Ovary (tissue), 9 donors: ENCODE results near the gene CERS6. TPM values are rescaled to one million over a fixed set of nuclear protein-coding genes. Genes with fewer than 3 reads are reported as not detected.

Source experiments
- DNase-seq, 5 donors: peaks; one replicate each; pipeline ENCODE4 v3.0.0-alpha.2; 2019 to 2020
- H3K27ac ChIP-seq, 2 donors: fragments of 200-600 bp; one replicate each; pipeline versions ENCODE4 v1.5.1 to v1.8.0; 2019 to 2022
- H3K27me3 ChIP-seq: fragments of 200-600 bp; one replicate; pipeline ENCODE4 v1.8.0; 2022
- H3K36me3 ChIP-seq: fragments of 200-600 bp; sonication (generic); one replicate; pipeline ENCODE4 v1.5.1; 2019
- H3K4me1 ChIP-seq: one replicate; pipeline ENCODE4 v1.8.1; 2013; ENCODE audit warnings: mild to moderate bottlenecking, moderate library complexity; ENCODE audit not compliant: insufficient read depth
- H3K4me3 ChIP-seq: fragments of 200-600 bp; sonication (generic); one replicate; pipeline ENCODE4 v1.5.1; 2017
- H3K9me3 ChIP-seq, 2 donors: fragments of 200-600 bp in 1 of 2; sonication (generic) in 1 of 2; one replicate each; pipeline versions ENCODE4 v1.5.1 to v1.8.1; 2013 to 2019; ENCODE audit warnings: mild to moderate bottlenecking in 1 of 2, moderate library complexity in 1 of 2
- CTCF ChIP-seq, 3 donors: fragments of 450-650 bp in 2 of 3; fragments of 200-600 bp in 1 of 3; IDR thresholded peaks; one replicate each; pipeline versions ENCODE4 v1.5.1 to v1.8.0; 2016 to 2022; ENCODE audit warnings: antibody characterized with exemption in 3 of 3, mild to moderate bottlenecking in 1 of 3
- EP300 ChIP-seq: sonication (generic); formaldehyde crosslinking; IDR thresholded peaks from one replicate; pipeline ENCODE4 v1.6.1; 2017; ENCODE audit warnings: antibody characterized with exemption
- POLR2A ChIP-seq: fragments of 450-650 bp; IDR thresholded peaks from one replicate; pipeline ENCODE4 v1.6.1; 2017; ENCODE audit warnings: antibody characterized with exemption, mild to moderate bottlenecking, moderate library complexity
- WGBS, 3 donors: extraction: QIAGEN DNeasy Blood & Tissue Kit in 1 of 3; methylation state at CpG; one replicate each; pipeline versions ENCODE4 v1.1.5 to v1.1.7; 2013 to 2017; 5-methylcytosine and 5-hydroxymethylcytosine counted together
- intact Hi-C, 4 donors: fragments of 100-400 bp; cut with DNase I; formaldehyde crosslinking; loops; one replicate each; pipeline versions ENCODE4 v1.11.0 to v1.15.1; 2022 to 2023
- polyA plus RNA-seq, 2 donors: library from polyadenylated mRNA; stranded (reverse); fragments of 200-250 nt in 1 of 2; fragments of 350-450 nt in 1 of 2; fragmentation: Illumina TruSeq in 1 of 2; extraction: RNeasy Lipid Tissue Mini Kit (QIAGEN cat#74804) in 1 of 2; gene quantifications; one replicate each; pipeline ENCODE4 v1.2.3, GENCODE V29; 2013 to 2014
- total RNA-seq, 7 donors: library from RNA; depleted of rRNA in 2 of 7; stranded (reverse); fragments of >200 nt in 2 of 7; fragmentation: NEBNext Ultra II Directional in 3 of 7; extraction: Animal tissue kit (Norgen Biotek cat#: 25700) in 3 of 7; gene quantifications; one replicate each; pipeline versions ENCODE4 v1.1.0 to v1.2.4, GENCODE V29; 2016 to 2023
- donor health status: DM: no; HTN: no; CAD: no; lungs with moderate emphysema.
- donor health status: DM: no; HTN: no; CAD: no.
- donor health status: Bipolar disorder and iron deficiency.
- donor health status: DM: yes; HTN: yes; CAD: no.
- donor health status: DM: no; HTN: no; CAD: no.
- donor health status: DM: yes; HTN: yes; CAD: no.

CERS6 gene
- total and polyA plus RNA-seq, 9 donors, result 11.5 to 30.8 (median 24.9) TPM

DNA sequence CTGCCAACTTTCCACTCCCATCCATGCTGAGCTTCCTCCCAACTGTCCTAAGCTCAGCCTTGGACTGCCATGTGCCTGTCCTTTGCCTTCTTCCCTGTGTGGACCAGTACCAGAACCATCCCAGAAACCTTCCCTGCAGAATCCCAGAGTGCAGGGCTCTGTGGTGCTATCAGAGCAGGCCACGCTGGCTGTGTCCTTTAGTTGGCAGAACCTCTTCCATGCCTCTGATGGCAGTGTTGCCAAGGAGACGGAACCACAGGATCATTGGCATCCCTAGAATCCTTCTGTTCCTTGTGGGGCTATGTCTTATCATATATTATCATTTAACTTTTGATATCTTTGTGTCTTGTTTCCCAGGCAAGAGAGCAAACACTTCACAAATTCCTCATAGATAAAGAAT, 273.4 kb downstream of the CERS6 start:
- Histone ChIP-seq H3K36me3 (no peaks in the 10 kb centered on the region), H3K27me3 (no peaks in the 10 kb centered on the region), H3K27ac (no peak overlapping the region), H3K4me1 (no peaks in the 10 kb centered on the region), H3K4me3 (no peak overlapping the region), H3K9me3 (no peaks in the 10 kb centered on the region)
- 89 to 99% (median 96%) methylated on average over 2 of the region's 2 CpGs for WGBS, 3 donors
- intact Hi-C loops, result no loop called here
- no peak for DNase-seq
- TF ChIP-seq CTCF (IDR thresholded peaks at IDR 0.05), result no peak
- TF ChIP-seq POLR2A, result no peak
- no peak for TF ChIP-seq EP300

DNA sequence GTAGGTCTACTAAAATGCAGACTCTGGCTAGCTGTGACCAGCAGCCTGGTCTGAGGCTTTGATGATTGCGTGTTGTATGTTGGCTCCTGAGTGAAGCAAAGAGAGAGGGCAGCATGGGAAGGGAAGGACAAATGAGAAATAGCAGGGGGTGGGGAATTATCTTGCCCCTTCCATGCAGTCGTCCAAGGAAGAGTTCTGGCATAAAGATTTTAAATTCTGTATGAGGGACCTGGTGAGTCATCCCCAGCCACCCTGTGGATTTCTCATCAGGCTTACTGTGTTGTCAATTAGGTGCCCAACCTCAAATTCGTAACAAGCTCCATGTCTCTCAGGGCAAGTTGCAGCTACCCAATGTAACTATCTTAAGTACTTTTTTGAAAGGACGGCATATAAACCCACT, 274.3 kb downstream of the CERS6 start:
- H3K9me3 ChIP-seq, result no peaks in the 10 kb centered on the region
- no peaks in the 10 kb centered on the region for H3K27me3 ChIP-seq
- DNase-seq, result no peak
- 82 to 88% (median 82%) methylated on average over 4 of the region's 4 CpGs for WGBS, 3 donors
- H3K4me3 ChIP-seq, result no peak overlapping the region
- no peak for TF ChIP-seq EP300
- no peak for TF ChIP-seq POLR2A
- no peak for TF ChIP-seq CTCF (IDR thresholded peaks at IDR 0.05)
- no peaks in the 10 kb centered on the region for H3K36me3 ChIP-seq
- H3K4me1 ChIP-seq, result no peaks in the 10 kb centered on the region
- intact Hi-C loops, result no loop called here
- H3K27ac ChIP-seq, result no peak overlapping the region

- Histone ChIP-seq H3K27ac (no peak overlapping the region), H3K4me1 (no peaks in the 10 kb centered on the region), H3K4me3 (no peak overlapping the region), H3K36me3 (no peaks in the 10 kb centered on the region), H3K27me3 (no peaks in the 10 kb centered on the region), H3K9me3 (no peaks in the 10 kb centered on the region)
- 46 to 54% (median 51%) methylated on average over 2 of the region's 2 CpGs for WGBS, 3 donors
- TF ChIP-seq POLR2A (no peak), EP300 (no peak), CTCF (IDR thresholded peaks at IDR 0.05) (no peak)
- intact Hi-C loops, result no loop called here
- DNase-seq, result no peak
Observed at GRCh38 chr2:168731002-168731401, 274.9 kb downstream of the CERS6 start.

DNA sequence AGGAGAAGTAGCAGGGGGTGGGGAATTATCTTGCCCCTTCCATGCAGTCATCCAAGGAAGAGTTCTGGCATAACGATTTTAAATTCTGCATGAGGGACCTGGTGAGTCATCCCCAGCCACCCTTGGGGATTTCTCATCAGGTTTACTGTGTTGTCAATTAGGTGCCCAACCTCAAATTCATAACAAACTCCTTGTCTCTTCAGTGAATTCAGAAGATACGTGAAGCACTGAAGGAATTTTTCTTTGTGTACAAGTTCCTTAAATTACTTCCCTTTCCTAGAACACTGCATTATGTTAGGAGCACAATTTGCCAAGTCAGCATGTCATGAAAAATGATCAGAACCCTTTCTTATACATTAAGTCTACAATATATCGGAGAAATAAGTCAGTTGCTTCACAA, 275.5 kb downstream of the CERS6 start:
- Histone ChIP-seq H3K9me3 (no peaks in the 10 kb centered on the region), H3K4me1 (no peaks in the 10 kb centered on the region), H3K27ac (no peak overlapping the region), H3K36me3 (no peaks in the 10 kb centered on the region), H3K27me3 (no peaks in the 10 kb centered on the region), H3K4me3 (no peak overlapping the region)
- intact Hi-C loops, result no loop called here
- no peak for DNase-seq
- 71 to 86% (median 85%) methylated on average over 3 of the region's 3 CpGs for WGBS, 3 donors
- TF ChIP-seq EP300, result no peak
- no peak for TF ChIP-seq POLR2A
- no peak for TF ChIP-seq CTCF (IDR thresholded peaks at IDR 0.05)

GRCh38 chr2:168732100-168732499, 276.0 kb downstream of the CERS6 start:
- Histone ChIP-seq H3K27me3 (no peaks in the 10 kb centered on the region), H3K9me3 (no peaks in the 10 kb centered on the region), H3K27ac (no peak overlapping the region), H3K4me1 (no peaks in the 10 kb centered on the region), H3K36me3 (no peaks in the 10 kb centered on the region), H3K4me3 (no peak overlapping the region)
- no peak for DNase-seq
- TF ChIP-seq CTCF (IDR thresholded peaks at IDR 0.05) (no peak), EP300 (no peak), POLR2A (no peak)
- intact Hi-C loops, result no loop called here
- WGBS, 3 donors, result 89 to 94% (median 90%) methylated on average over 2 of the region's 2 CpGs
